ENCODE data around the gene UACA.

DNA sequence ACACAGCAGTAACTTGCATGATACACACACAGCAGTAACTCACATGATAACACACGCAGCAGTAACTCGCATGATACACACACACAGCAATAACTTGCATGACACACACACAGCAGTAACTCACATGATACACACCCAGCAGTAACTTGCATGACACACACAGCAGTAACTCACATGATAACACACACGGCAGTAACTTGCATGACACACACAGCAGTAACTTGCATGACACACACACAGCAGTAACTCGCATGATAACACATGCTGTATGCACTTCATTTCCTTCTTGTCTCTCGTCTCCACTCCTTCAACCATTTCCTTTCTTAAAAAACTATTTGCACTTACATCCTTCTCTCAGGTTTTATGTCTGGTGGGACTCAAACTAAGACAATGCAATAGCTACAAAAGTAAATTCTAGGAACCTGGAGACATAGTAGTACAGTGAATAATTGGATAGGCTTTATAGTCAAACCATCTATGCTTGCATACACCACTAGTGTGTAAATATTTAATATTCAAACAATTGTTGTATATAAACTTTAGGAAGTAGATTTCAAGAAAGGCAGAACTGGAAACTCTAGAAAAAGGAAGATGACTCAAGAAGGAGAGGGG, 130.8 kb downstream of the UACA start:
- TF ChIP-seq, protein P1, sequence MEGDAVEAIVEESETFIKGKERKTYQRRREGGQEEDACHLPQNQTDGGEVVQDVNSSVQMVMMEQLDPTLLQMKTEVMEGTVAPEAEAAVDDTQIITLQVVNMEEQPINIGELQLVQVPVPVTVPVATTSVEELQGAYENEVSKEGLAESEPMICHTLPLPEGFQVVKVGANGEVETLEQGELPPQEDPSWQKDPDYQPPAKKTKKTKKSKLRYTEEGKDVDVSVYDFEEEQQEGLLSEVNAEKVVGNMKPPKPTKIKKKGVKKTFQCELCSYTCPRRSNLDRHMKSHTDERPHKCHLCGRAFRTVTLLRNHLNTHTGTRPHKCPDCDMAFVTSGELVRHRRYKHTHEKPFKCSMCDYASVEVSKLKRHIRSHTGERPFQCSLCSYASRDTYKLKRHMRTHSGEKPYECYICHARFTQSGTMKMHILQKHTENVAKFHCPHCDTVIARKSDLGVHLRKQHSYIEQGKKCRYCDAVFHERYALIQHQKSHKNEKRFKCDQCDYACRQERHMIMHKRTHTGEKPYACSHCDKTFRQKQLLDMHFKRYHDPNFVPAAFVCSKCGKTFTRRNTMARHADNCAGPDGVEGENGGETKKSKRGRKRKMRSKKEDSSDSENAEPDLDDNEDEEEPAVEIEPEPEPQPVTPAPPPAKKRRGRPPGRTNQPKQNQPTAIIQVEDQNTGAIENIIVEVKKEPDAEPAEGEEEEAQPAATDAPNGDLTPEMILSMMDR (IDR thresholded peaks at IDR 0.05): no peak
- TF ChIP-seq POLR2A (IDR thresholded peaks at IDR 0.05) (no peak), POLR2AphosphoS5 (IDR thresholded peaks at IDR 0.05) (no peak)
